GM18951 (cell line): ENCODE measurements around the gene ULK1.

Experiments
- POLR2A ChIP-seq: IDR thresholded peaks from 4 replicates; pipeline ENCODE4 v1.6.1; 2011; ENCODE audit warnings: mild to moderate bottlenecking; ENCODE audit not compliant: insufficient read length, insufficient read depth; ENCODE audit errors: extremely low read depth
- in situ Hi-C: fragments of 300-500 bp; cut with MboI; formaldehyde crosslinking; loops from one replicate; pipeline ENCODE4 v1.12.0; 2022; ENCODE audit warnings: low sequenced_read_pairs, mixed read lengths, inconsistent platforms; ENCODE audit not compliant: unreplicated experiment

Gene ULK1

DNA sequence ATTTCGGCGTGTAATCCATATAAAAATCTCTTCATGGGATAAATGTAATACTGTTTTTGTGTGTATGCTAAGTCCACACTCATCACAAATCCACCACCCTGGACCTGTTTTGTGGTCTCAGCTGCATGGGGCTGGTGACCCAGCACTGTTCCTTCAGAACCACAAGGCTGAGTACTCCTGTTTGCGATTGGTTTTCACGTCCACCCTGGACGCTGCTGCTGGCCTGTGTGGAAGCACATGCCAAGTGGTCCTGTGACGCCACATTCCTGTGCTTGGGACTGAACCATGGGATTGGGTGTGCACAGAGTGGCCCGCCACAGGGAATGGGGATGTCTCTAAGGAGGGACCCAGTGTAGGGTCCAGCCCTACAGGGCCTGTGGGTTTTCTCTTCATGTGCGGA lies 39.0 kb downstream of the ULK1 start:
- in situ Hi-C loops = no loop called here
- TF ChIP-seq POLR2A = no peak

- in situ Hi-C loops = no loop called here
Observed at GRCh38 chr12:131934535-131934934, 40.1 kb downstream of the ULK1 start.

DNA sequence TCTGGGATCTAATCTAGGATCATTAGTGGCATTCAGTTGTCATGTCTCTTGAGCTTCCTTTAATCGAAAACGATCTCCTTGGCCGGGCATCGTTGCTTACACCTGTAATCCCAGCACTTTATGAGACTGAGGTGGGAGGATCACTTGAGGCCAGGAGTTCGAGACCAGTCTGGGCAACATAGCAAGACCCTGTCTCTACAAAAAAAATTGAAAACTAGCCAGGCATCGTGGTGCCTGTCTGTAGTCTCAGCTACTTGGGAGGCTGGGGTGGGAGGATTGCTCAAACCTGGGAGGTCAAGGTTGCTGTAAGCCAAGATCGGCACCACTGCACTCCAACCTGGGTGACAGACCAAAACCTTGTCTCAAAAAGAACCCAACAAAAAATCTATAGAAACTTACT lies 43.7 kb downstream of the ULK1 start:
- TF ChIP-seq POLR2A = no peak
- in situ Hi-C loops = no loop called here

More at GRCh38 chr12:131934535-131934934, 40.1 kb downstream of the ULK1 start:
- TF ChIP-seq POLR2A = no peak

DNA sequence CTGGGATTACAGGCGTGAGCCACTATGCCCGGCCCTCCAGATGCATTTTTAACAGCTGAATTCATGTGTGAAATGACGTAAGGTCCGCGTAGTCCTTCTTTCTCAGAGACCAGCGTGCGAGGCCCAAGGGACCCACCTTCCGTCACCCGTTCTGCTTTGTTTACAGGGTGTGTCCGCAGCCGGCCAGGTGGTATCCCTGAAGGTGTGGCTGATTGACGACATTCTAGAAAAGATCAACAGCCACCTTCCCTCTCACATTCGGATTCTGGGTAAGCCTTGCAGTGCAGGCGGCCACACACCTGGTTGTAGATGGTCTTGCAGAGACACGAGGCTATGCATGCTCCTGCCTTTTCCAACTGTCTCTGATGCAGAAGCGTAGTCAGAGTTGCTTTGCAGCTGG lies 44.6 kb downstream of the ULK1 start:
- in situ Hi-C loops = no loop called here
- no peak for TF ChIP-seq POLR2A

DNA sequence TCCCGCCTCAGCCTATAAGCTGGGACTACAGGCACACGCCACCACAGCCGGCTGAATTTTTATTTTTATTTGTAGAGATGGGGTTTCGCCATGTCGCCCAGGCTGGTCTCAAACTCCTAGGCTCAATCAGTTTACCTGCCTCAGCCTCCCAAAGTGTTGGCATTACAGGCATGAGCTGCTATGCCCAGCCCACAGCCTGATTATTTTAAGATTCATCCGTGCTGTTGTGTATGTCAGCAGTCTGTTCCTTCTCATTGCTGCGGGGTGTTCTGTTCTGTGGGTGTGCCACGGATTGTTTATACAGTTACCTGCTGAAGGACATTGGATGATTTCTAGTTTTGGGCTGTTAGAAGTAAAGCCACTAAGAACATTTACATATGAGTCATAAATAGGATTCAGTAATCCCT lies 45.7 kb downstream of the ULK1 start:
- in situ Hi-C loops = no loop called here
- no peak for TF ChIP-seq POLR2A

GRCh38 chr12:131941116-131941986 lies 46.9 kb downstream of the ULK1 start:
- no peak for TF ChIP-seq POLR2A
- in situ Hi-C loops = no loop called here

- no peak for TF ChIP-seq POLR2A
- in situ Hi-C loops = no loop called here
Observed at GRCh38 chr12:131941987-131942341, 47.5 kb downstream of the ULK1 start.

GRCh38 chr12:131942671-131943070 lies 48.2 kb downstream of the ULK1 start:
- no peak for TF ChIP-seq POLR2A
- in situ Hi-C loops = no loop called here

GRCh38 chr12:131943389-131943788 lies 49.0 kb downstream of the ULK1 start:
- in situ Hi-C loops = no loop called here
- TF ChIP-seq POLR2A = no peak

DNA sequence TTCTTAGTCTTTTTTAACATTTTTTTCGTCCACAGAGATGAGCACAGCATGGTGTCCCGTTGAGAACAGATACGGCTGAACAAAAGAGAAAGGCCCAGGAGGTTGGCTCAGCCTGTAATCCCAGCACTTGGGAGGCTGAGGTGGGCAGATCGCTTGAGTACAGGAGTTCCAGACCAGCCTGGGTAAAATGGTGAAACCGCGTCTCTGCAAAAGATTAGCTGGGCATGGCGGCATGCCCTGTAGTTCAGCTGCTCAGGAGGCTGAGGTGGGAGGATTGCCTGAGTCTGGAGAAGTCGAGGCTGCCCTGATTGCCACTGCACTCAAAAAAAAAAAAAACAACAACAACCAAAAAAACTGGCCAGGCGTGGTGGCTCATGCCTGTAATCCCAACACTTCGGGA lies 49.5 kb downstream of the ULK1 start:
- TF ChIP-seq POLR2A = no peak
- in situ Hi-C loops = no loop called here

DNA sequence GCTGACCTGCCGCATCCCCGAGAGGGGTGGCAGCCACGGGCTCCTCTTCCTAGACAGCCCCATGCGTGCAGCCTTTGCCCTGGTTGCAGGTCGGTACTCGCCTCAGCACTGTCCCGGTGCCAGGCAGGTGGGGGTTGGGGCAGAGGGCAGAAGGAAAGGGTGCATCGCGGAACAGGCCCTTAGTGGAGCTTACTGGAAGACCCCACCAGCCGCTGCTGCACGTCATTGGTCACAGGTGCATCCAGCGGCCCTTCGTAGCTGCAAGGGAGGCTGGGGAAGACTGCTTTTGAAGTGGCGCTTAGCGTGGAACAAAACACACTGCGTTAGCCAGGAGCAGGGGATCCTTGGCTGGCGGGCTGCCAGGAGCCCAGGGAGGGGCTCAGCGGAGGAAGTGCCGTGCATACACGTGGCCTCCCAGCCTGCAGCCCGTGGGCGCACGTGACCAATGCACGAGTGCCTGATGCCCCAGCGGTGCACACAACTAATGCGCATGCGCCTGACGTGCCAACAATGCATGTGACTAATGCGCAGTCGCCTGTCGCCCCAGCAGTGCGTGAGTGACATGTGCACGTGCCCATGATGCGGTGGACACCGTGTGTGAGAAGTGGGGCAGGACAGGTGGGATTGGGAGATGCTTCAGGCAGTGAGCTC lies 50.3 kb downstream of the ULK1 start:
- in situ Hi-C loops = no loop called here
- no peak for TF ChIP-seq POLR2A

- in situ Hi-C loops = no loop called here
- no peak for TF ChIP-seq POLR2A
Observed at GRCh38 chr12:131946757-131947156, 52.3 kb downstream of the ULK1 start.

DNA sequence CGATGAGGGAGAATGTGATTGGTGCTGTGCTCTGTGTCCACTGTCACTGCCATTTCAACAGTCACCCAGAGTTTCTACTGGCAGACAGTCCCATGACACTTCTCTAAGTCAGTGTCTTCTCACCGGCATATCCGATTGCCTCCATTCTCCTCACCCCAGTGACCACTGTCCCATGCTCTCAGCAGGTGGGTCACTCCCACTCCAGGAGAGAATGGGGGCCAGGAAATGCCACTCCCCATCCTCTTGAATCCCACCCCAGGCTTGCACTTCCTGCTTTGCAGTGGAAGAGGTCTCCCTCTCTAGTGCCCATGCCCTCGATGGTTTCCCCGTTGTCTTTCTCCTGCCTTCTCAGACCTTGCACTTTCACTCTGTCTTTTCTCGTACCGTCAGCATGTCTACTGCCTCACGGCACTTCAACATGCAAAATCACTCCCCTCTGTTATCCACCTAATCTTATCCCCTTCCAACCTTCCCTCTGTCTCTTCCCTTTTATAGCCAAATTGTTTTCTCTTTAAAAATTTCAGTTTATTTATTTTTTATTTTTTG lies 53.1 kb downstream of the ULK1 start:
- in situ Hi-C loops = no loop called here
- TF ChIP-seq POLR2A = no peak
